ENCODE measurements around the gene ASPG.

The ASPG gene

DNA sequence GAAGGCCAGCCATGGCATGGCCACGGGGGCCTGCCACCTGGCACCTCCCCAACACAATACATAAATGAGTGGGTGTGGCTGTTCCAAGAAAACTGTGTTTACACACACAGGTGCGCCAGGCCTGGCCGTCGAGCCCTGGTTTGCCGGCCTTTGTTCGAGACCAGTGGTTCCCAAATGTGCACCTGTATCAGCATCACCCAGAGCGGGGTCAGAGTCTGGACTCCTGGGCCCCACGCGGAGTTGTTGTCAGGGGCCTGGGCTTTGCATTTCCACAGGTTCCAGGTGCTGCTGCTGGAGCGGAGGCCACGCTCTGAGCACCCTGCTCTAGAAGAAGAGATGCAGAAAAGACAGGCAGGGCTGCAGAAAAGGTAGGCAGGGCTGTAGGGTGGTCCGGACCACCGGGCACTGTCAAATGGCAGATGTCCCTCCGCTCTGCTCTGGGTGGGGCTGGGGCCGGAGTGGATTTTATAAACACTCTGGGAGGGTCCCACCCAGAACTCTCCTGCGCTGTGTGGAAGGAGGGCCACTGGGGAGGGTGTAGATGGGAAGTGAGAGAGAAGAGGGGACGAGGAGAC is 4.2 kb upstream of the ASPG start:
- H3K79me2 ChIP-seq (ENCODE audit: low read length) = no peaks in the 10 kb centered on the region
- H3K9ac ChIP-seq (ENCODE audit: low read length) = no peak overlapping the region
- H3K4me1 ChIP-seq (ENCODE audit: low read length) = no peaks in the 10 kb centered on the region
- H3K27me3 ChIP-seq (replicated peaks; ENCODE audit: insufficient read depth, low read length) = peaks cover 24% of the 10 kb centered on the region
- H3K9me2 ChIP-seq (replicated peaks; ENCODE audit: insufficient read depth, low read length) = no peaks in the 10 kb centered on the region
- H4K20me1 ChIP-seq (ENCODE audit: insufficient read depth, low read length) = no peaks in the 10 kb centered on the region
- no peaks in the 10 kb centered on the region for H3K36me3 ChIP-seq (replicated peaks; ENCODE audit: insufficient read depth, low read length)
- no peak overlapping the region for H2AFZ ChIP-seq (ENCODE audit: low read length)
- no peaks in the 10 kb centered on the region for H3K9me3 ChIP-seq (replicated peaks; ENCODE audit: insufficient read depth, low read length)
- H3K4me3 ChIP-seq (ENCODE audit: low read length) = no peak overlapping the region
- H3F3A ChIP-seq (ENCODE audit: insufficient read depth, low read length) = no peaks in the 10 kb centered on the region
- DNase-seq = no peak
- TF ChIP-seq EZH2phosphoT487 (IDR thresholded peaks at IDR 0.05; ENCODE audit: low read length) (no peak), EZH2 (optimal IDR thresholded peaks at IDR 0.05; ENCODE audit: low read depth, low read length) (no peak)
- TF ChIP-seq, protein P1, sequence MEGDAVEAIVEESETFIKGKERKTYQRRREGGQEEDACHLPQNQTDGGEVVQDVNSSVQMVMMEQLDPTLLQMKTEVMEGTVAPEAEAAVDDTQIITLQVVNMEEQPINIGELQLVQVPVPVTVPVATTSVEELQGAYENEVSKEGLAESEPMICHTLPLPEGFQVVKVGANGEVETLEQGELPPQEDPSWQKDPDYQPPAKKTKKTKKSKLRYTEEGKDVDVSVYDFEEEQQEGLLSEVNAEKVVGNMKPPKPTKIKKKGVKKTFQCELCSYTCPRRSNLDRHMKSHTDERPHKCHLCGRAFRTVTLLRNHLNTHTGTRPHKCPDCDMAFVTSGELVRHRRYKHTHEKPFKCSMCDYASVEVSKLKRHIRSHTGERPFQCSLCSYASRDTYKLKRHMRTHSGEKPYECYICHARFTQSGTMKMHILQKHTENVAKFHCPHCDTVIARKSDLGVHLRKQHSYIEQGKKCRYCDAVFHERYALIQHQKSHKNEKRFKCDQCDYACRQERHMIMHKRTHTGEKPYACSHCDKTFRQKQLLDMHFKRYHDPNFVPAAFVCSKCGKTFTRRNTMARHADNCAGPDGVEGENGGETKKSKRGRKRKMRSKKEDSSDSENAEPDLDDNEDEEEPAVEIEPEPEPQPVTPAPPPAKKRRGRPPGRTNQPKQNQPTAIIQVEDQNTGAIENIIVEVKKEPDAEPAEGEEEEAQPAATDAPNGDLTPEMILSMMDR (IDR thresholded peaks at IDR 0.05; ENCODE audit: low read length) = no peak
- no peak overlapping the region for H3K27ac ChIP-seq (ENCODE audit: low read length)
- no peak overlapping the region for H3K4me2 ChIP-seq (ENCODE audit: low read depth, low read length)

DNA sequence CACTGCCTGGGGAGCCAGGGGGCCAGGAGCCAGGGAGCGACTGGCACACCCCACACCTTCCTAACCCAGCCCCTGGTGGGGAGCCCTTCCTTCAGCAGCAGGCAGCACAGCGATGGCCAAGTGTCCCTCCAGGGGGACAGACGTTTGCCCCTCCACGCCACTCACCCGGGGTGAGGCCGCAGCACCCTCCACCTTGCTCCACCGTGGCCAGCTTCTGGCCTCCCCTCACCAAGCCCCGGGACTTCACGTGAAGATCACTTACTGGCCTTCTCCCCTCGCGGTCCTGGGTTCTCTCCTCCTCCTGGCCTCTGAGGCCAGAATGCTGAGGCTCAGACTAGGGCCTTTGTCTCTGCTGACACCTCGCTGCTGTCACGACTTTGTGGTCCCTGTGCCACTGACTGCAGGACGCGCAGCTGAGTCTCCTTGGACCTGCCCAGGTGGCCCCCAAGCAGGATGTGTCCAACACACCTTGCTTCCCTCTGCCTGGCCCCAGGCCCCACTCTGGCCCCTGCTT is 3.5 kb upstream of the ASPG start:
- no peak overlapping the region for H3K27ac ChIP-seq (ENCODE audit: low read length)
- H3K9ac ChIP-seq (ENCODE audit: low read length) = no peak overlapping the region
- no peak overlapping the region for H3K4me3 ChIP-seq (ENCODE audit: low read length)
- H3K9me2 ChIP-seq (replicated peaks; ENCODE audit: insufficient read depth, low read length) = no peaks in the 10 kb centered on the region
- no peaks in the 10 kb centered on the region for H3K36me3 ChIP-seq (replicated peaks; ENCODE audit: insufficient read depth, low read length)
- H3K4me2 ChIP-seq (ENCODE audit: low read depth, low read length) = no peak overlapping the region
- no peaks in the 10 kb centered on the region for H3K4me1 ChIP-seq (ENCODE audit: low read length)
- no peaks in the 10 kb centered on the region for H3F3A ChIP-seq (ENCODE audit: insufficient read depth, low read length)
- peaks cover 24% of the 10 kb centered on the region for H3K27me3 ChIP-seq (replicated peaks; ENCODE audit: insufficient read depth, low read length)
- no peak overlapping the region for H2AFZ ChIP-seq (ENCODE audit: low read length)
- TF ChIP-seq, protein P1 (IDR thresholded peaks at IDR 0.05; ENCODE audit: low read length) = no peak
- TF ChIP-seq EZH2 (optimal IDR thresholded peaks at IDR 0.05; ENCODE audit: low read depth, low read length) = no peak
- no peak for TF ChIP-seq EZH2phosphoT487 (IDR thresholded peaks at IDR 0.05; ENCODE audit: low read length)
- no peak for DNase-seq
- no peaks in the 10 kb centered on the region for H3K9me3 ChIP-seq (replicated peaks; ENCODE audit: insufficient read depth, low read length)
- H3K79me2 ChIP-seq (ENCODE audit: low read length) = no peaks in the 10 kb centered on the region
- H4K20me1 ChIP-seq (ENCODE audit: insufficient read depth, low read length) = no peaks in the 10 kb centered on the region

DNA sequence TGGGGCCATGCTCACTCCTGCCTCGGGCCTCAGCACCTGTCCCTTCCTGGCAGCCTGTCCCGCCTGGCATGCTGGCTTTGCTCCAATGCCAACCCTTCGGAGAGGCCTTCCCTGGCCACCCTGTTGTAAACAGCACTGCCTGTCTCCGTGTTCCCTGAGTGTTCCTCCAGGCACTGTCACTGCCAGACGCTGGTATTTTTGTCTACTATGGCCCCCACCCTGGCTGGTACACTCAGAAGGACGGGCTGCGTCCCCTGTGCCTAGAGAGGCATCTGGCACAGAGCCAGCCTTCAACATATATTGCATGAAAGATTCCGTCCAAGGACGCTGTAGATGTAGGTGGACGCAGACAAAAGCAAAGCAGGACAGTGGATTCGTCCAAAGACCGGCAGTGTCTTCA is 2.7 kb upstream of the ASPG start:
- Histone ChIP-seq H3K4me3 (ENCODE audit: low read length) (no peak overlapping the region), H3F3A (ENCODE audit: insufficient read depth, low read length) (no peaks in the 10 kb centered on the region), H3K36me3 (replicated peaks; ENCODE audit: insufficient read depth, low read length) (no peaks in the 10 kb centered on the region), H3K79me2 (ENCODE audit: low read length) (no peaks in the 10 kb centered on the region), H3K9ac (ENCODE audit: low read length) (no peak overlapping the region), H3K27me3 (replicated peaks; ENCODE audit: insufficient read depth, low read length) (peaks cover 25% of the 10 kb centered on the region), H3K27ac (ENCODE audit: low read length) (no peak overlapping the region), H3K4me2 (ENCODE audit: low read depth, low read length) (no peak overlapping the region), H3K9me2 (replicated peaks; ENCODE audit: insufficient read depth, low read length) (no peaks in the 10 kb centered on the region), H2AFZ (ENCODE audit: low read length) (no peak overlapping the region), H3K9me3 (replicated peaks; ENCODE audit: insufficient read depth, low read length) (no peaks in the 10 kb centered on the region), H3K4me1 (ENCODE audit: low read length) (no peaks in the 10 kb centered on the region), H4K20me1 (ENCODE audit: insufficient read depth, low read length) (no peaks in the 10 kb centered on the region)
- TF ChIP-seq EZH2 (optimal IDR thresholded peaks at IDR 0.05; ENCODE audit: low read depth, low read length) = no peak
- TF ChIP-seq, protein P1 (IDR thresholded peaks at IDR 0.05; ENCODE audit: low read length) = no peak
- TF ChIP-seq EZH2phosphoT487 (IDR thresholded peaks at IDR 0.05; ENCODE audit: low read length) = no peak
- DNase-seq = no peak
